ENCODE results near the gene UBL7.

The UBL7 gene

DNA sequence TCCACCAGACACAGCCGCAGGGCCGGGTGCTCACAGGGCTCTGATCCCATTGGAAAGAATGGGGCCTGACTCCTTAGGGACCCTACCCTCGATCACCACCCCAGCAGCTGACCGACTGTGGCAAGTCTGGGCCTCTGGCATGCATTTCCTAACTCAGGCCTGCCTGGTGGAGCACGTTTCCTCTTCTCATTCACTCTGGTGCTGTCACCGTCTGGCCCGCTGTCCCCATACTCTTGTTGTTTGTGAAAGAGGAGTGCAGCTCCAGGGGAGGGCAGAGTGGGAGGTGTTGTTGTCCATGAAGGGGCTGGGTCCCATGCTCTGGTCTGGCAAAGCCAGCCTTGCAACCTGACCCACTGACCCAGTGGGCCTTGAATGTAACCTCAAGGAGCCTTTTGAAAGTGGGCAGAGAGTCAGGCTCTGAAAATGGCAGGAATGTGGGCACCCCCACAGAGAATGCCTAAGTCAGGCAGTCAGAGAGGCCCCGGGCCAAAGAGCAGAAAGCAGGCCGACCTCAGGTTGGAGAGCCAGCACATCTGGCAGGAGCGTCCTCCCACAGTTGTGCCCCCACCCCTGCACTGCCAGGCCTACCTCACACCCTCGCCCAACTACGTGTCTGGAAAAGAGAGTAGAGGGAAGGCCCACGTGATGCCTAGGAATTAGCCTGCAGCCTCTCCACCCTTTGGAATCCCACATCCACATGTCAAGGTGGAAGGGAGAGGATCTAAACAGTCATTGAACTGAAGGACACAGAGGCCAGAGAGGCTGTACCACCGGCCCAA is 38.1 kb downstream of the UBL7 start:
- DNase-seq = no peak

DNA sequence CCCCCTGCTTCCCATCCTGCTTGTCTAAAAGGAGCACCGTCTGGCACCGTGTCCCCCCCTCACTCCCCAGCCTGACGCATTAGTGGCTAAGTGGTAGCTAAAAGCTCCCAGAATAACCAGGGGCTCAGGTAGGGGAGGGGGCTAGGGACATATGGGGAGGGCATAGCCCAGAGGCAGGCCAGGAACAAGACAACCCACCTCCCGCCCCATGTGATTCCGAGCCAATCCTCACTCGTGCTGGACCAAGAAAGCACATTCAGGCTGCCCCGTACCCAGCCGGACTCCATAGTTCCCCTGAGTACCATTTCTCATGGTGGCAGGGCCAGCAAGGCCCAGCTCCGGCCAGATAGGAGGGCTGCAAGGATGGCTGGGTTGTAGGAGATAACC is 38.7 kb downstream of the UBL7 start:
- DNase-seq = no peak

DNA sequence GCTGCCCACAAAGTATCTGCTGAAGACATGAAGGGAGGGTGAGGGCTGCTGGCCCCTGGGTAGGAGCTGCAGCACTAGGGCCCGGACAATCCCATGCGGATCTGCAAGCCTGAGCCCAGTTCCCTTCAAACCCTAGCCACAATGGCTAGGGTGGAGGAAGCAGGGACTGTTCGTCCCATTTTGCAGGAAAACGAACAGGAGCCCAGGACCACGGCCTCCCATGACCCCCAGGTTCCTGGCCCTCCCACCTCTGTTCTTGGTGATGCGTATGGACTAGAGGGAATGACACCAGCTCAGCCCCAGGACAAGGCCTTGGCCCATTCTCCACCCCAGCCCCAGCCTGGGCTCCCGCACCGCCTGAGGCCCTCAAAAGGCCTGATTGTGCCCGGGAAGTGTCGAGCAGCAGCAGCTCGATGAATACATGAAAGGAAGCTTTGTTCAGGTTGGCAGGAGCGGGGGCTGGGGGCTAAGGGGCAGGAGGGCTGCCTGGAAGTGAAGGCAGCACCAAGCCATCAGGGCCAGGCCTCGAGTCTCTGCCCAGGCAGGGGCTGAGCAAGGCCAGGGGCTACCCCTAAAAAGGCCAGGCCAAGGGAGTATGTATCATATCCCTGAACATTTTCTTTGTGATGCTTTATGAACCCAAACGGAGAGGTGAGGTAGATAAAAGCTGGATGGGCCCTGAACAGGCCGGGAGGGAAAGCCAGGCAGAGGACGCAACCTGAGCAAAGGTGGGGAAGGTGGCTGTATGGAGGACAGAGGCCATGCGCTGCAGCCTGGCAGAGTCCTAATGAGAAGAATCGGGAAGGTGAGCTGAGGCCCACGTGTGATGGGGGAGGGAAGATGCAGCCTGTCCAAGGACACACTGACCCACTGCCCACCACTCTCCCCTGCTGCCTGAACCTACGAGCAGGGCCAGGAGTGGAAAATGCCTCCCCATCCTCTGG is 39.4 kb downstream of the UBL7 start:
- DNase-seq = no peak

- no peak for DNase-seq
Observed at GRCh38 chr15:74420193-74420905, 40.6 kb downstream of the UBL7 start.

- DNase-seq = no peak
Observed at GRCh38 chr15:74419432-74419831, 41.5 kb downstream of the UBL7 start.

GRCh38 chr15:74418575-74419338 is 42.2 kb downstream of the UBL7 start:
- DNase-seq = no peak

GRCh38 chr15:74417670-74418069 is 43.3 kb downstream of the UBL7 start:
- no peak for DNase-seq

DNA sequence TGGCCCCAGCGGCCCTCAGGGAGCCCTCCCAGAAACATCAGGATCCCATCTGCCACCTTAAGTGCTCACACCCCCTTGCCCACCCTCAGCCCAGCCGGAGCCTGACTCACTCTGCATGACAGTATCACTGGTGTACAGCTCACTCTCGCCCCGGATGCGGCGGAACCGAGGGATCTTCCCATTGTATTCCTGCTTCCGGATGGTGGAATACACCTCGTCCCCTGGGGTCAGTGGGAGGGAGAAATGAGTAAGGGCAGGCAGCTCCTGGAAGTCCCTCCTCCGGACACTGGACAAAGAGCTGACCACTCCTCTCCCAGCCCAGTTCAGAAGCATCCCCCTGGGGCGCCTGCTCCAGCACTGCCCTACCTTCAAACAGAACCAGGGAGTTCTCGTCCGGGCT is 43.7 kb downstream of the UBL7 start:
- DNase-seq = no peak

DNA sequence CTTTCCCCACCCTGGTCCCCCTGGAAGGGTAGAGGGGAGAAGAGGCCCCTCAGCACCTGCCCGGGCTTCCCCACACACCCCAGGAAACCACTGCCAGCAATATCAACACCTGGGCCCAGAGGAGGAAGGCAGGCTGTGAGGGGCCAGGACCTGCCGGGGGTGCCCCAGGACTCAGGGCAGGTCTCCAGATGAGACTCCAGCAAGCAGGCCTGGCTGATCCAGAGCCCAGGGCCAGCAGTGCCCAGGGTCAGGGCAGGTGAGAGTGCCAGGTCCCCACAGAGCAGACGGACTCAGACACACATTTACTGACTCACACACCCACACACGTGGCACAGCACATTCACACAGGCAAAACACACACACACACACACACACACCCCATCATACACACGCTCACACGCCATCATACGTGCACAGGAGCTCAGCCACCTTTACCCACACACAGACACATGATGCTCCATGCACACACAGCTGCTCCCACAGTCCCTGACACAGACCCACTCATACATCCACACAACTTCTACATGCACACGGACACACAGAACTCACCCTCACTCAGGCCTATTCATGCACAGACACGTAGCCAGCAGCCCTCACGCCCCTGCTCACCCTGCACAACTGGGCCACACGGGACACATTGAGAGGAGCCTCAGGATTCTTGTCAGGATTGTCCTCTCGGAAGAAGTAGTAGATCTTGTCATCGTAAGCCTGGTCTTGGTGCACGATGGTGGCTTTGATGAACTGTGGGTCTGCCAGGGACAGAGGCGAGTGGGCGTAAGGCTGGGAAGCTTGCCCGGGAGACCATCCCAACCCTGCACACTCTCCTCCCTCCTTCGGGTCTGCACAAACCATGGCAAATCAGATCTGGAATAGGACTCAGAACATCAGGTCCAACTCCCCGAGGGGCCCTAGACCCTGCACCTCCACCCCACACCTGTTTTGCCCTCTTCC is 44.7 kb downstream of the UBL7 start:
- DNase-seq = no peak

DNA sequence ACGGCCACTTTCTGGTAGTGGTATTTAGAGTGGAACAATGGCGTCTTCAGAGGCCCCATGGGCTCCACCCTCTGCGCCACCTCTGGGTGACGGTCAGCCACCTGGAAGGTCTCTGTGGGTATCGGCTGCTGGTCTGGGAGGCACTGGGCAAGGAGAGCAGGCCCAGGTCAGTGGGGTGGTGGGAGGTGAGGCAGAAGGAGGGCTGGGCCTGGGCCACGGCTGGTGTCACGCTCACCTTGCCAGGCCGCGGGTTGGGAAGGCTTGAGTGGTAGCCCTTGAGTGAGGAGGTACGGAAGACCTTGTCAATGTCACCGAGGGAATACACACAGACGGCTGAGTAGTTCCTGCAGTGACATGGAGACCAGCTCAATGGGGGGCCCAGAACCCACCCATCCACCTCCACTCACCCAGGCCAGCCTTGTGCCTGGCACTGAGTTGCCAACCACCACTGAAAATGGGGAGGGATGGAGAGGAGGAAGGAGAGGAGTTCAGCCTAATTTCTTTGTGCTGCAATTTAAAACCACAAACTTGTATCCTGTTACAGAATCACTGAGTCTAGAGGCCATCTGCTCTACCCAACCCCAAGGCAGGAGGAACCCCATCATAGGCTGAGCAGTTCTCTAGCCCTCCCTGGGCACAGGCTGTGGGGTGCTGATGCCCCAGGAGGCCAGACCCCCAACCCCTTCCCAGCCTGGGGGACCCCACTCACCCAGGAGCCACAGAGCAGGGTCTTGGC is 46.2 kb downstream of the UBL7 start:
- no peak for DNase-seq

DNA sequence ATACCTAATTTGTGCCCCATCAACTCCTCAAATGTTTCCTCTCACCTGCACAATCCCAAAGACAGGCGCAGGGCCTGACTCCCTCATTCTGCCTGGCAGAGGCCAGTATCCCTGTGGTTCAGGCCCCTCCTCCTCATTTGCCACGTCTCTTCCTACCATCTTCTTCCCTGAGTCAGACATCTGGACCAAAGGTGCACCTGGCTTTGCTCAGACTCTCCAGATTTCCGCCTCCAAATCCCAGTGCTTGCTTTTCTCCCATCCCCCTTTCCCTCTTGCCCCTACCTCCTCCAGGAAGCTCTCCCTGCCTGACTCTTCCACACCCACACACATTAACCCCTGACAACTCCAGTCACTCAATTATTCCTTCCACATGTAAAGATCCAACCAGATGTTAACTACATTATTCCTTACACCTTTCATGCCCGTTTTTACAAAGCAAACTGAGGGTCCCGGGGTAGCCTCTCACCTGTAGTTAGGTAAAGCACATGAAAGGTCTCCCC is 46.8 kb downstream of the UBL7 start:
- no peak for DNase-seq

- DNase-seq = no peak
Observed at GRCh38 chr15:74413350-74414080, 47.4 kb downstream of the UBL7 start.

DNA sequence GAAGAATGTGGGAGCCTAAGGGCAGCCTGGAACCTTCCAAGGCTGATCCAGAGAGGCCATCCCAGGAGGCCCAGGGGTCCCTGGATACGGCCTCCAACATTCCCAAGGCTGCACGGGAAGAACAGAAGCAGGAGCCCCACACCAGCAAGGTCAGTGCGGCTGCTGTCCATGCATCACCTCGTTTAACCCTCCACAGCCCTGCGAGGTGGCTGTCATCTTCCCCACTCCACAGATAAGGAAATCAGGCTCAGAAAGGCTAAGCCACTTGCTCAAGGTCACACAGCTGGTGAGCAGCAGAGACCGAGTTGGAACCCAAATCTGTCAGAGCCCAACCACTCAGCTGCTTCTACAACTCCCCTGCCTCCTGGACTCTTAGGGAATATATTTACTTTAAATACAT is 48.8 kb downstream of the UBL7 start:
- DNase-seq = no peak

- DNase-seq = no peak
Observed at GRCh38 chr15:74411686-74412085, 49.3 kb downstream of the UBL7 start.

DNA sequence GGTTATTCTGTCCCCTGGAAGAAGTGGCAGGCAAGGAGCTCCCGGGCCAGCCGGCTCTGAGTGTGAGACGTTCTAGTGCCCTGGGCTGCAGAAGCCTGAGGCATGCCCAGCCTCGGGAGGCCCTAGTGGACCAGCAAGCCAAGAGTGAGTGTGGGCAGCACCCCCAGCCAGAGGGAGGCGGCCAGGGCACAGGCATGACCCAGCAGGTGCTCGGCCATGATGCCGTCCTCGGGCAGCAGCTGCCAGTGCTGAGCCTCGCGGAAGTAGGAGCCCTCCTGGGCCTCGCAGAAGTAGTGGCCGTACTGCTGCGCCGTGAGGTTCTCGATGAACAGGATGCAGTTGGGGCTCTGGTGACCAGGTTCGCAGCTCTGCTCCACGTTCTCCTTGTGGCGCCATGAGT is 50.5 kb downstream of the UBL7 start:
- no peak for DNase-seq

GRCh38 chr15:74409225-74409624 is 51.7 kb downstream of the UBL7 start:
- DNase-seq = no peak

- DNase-seq = no peak
Observed at GRCh38 chr15:74408815-74409214, 52.1 kb downstream of the UBL7 start.

DNA sequence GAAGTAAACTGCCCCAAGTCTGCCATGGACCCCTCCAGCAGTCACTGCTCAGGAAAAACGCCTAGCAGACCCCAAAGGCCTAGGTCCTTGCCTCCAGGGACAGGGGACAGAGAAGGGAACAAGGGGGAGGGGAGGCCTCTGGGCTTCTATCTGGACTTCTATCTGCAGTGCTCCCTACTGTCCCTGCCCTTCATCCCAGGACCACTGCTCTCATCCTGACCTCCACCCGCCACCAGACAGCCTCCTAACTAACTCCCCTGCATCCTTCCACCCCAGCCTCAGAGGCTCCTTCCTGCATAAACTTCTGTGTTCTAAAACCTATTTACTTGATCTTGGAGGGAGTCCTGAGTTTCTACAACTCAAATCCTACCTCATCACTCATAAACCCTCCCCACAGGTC is 52.6 kb downstream of the UBL7 start:
- no peak for DNase-seq

DNA sequence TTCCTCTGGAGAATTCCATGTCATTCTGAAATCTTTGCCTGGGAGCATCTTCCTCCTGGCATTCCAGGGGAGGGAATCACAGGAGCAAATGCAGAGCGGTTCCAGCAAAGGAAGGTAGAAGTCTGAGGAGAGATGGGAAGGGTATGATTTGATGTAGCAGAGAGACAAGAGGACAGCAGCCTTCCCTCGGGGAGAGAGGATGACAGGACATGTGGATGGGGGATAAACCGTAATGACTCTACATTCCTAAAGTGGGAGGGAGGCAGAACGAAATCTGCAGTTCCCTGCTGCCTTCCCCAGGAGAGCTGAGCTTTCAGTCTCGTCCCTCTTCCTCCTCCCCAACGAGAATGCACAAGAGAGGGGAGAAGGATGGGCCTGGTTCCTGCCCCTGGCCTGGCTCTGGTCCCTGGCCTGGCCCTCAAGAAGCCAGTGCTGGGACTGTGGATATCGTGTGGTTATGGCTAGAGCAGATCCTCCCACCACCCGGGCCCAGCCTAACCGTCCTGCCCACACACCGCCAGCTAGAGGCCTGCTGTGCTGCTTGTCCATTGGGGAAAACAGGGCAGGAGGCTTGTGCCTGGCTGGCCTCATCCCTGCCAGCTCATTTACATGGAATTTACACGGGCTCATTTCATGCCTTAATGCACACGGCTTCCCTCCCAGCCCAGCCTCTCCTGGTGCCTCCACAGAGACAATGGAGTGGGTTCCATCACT is 53.8 kb downstream of the UBL7 start:
- DNase-seq = no peak
